ENCODE results near the gene DPEP1.
A peak's percentile ranks its signal among the peaks of the same experiment; 100 is the strongest.

The DPEP1 gene

DNA sequence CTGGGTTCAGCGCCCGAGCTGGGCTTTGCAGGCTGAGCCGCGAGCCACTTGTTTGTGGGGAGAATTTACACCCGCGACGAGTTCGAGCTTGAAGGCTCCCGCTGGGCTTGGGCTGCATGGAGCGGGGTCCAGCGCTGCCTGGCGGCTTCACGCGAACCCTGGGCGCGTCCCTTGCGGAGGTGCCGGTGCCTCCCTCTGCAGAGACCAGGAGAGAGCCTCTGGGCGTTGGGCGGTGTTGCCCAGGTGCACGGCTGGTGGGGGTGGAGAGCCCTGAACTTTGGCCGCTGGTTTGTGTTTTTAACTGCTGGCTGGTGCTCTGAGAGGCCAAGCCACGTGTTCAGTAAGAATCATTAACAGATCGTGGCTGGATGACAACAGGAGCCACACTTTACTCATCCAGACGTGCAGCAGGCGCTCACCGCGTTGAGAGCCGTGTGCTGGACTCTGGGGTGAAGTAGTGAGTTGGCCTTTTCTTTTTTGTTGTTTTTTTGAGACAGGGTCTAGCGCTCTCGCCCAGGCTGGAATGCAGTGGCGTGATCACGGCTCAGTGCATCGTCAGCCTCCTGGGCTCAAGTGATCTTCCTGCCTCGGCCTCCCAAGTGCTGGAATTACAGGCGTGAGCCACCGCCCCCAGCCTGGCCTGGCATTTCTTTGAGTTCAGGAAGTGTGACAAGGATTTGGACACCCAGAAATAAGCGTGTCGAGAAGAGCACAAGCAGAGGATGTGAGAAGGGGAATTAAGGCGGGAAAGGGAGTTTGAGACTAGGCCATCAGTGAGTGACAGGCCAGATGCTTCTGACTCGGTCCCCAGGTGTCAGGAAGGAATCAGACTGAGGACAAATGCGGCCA lies 73.9 kb downstream of the DPEP1 start:
- TF ChIP-seq, protein P1, sequence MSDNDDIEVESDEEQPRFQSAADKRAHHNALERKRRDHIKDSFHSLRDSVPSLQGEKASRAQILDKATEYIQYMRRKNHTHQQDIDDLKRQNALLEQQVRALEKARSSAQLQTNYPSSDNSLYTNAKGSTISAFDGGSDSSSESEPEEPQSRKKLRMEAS (IDR thresholded peaks at IDR 0.05; ENCODE audit: low read depth, low read length): peak; percentile 93
- TF ChIP-seq, protein P2, sequence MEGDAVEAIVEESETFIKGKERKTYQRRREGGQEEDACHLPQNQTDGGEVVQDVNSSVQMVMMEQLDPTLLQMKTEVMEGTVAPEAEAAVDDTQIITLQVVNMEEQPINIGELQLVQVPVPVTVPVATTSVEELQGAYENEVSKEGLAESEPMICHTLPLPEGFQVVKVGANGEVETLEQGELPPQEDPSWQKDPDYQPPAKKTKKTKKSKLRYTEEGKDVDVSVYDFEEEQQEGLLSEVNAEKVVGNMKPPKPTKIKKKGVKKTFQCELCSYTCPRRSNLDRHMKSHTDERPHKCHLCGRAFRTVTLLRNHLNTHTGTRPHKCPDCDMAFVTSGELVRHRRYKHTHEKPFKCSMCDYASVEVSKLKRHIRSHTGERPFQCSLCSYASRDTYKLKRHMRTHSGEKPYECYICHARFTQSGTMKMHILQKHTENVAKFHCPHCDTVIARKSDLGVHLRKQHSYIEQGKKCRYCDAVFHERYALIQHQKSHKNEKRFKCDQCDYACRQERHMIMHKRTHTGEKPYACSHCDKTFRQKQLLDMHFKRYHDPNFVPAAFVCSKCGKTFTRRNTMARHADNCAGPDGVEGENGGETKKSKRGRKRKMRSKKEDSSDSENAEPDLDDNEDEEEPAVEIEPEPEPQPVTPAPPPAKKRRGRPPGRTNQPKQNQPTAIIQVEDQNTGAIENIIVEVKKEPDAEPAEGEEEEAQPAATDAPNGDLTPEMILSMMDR (IDR thresholded peaks at IDR 0.05; ENCODE audit: low read depth, low read length): no peak
- TF ChIP-seq MYC (IDR thresholded peaks at IDR 0.05; ENCODE audit: low read depth, low read length) (no peak; the same call in 1 of the 2 replicates), POLR2A (IDR thresholded peaks at IDR 0.05; ENCODE audit: extremely low read depth, insufficient read length) (no peak)
- no peak for DNase-seq (ENCODE audit: low read depth)
- H3K4me3 ChIP-seq (ENCODE audit: low read depth, low read length): peak overlapping the region; percentile 89
